Measurements from ENCODE around the gene CYP39A1. TPM values are rescaled to one million over a fixed set of nuclear protein-coding genes. Genes with fewer than 3 reads are reported as not detected.

Gene CYP39A1
- total RNA-seq, 1 donor: 0.63 TPM

GRCh38 chr6:46583081-46583480, 69.5 kb downstream of the CYP39A1 start:
- TF ChIP-seq, protein P1, sequence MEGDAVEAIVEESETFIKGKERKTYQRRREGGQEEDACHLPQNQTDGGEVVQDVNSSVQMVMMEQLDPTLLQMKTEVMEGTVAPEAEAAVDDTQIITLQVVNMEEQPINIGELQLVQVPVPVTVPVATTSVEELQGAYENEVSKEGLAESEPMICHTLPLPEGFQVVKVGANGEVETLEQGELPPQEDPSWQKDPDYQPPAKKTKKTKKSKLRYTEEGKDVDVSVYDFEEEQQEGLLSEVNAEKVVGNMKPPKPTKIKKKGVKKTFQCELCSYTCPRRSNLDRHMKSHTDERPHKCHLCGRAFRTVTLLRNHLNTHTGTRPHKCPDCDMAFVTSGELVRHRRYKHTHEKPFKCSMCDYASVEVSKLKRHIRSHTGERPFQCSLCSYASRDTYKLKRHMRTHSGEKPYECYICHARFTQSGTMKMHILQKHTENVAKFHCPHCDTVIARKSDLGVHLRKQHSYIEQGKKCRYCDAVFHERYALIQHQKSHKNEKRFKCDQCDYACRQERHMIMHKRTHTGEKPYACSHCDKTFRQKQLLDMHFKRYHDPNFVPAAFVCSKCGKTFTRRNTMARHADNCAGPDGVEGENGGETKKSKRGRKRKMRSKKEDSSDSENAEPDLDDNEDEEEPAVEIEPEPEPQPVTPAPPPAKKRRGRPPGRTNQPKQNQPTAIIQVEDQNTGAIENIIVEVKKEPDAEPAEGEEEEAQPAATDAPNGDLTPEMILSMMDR (IDR thresholded peaks at IDR 0.05; ENCODE audit: insufficient read depth, low read length): no peak
- DNase-seq (ENCODE audit: low read depth): peak; percentile 3
- no peak overlapping the region for H3K4me3 ChIP-seq (ENCODE audit: low read depth, low read length)

GRCh38 chr6:46581459-46582177, 71.0 kb downstream of the CYP39A1 start:
- TF ChIP-seq, protein P1 (IDR thresholded peaks at IDR 0.05; ENCODE audit: insufficient read depth, low read length): no peak
- no peak overlapping the region for H3K4me3 ChIP-seq (ENCODE audit: low read depth, low read length)
- no peak for DNase-seq (ENCODE audit: low read depth)

- no peak for DNase-seq (ENCODE audit: low read depth)
- TF ChIP-seq, protein P1 (IDR thresholded peaks at IDR 0.05; ENCODE audit: insufficient read depth, low read length): no peak
- no peak overlapping the region for H3K4me3 ChIP-seq (ENCODE audit: low read depth, low read length)
Measured at GRCh38 chr6:46575530-46575929, 77.1 kb downstream of the CYP39A1 start.

GRCh38 chr6:46573140-46573539, 79.5 kb downstream of the CYP39A1 start:
- no peak for DNase-seq (ENCODE audit: low read depth)
- TF ChIP-seq, protein P1 (IDR thresholded peaks at IDR 0.05; ENCODE audit: insufficient read depth, low read length): no peak
- H3K4me3 ChIP-seq (ENCODE audit: low read depth, low read length): no peak overlapping the region

- TF ChIP-seq, protein P1 (IDR thresholded peaks at IDR 0.05; ENCODE audit: insufficient read depth, low read length): no peak
- DNase-seq (ENCODE audit: low read depth): no peak
- H3K4me3 ChIP-seq (ENCODE audit: low read depth, low read length): no peak overlapping the region
Measured at GRCh38 chr6:46565531-46565930, 87.1 kb downstream of the CYP39A1 start.

DNA sequence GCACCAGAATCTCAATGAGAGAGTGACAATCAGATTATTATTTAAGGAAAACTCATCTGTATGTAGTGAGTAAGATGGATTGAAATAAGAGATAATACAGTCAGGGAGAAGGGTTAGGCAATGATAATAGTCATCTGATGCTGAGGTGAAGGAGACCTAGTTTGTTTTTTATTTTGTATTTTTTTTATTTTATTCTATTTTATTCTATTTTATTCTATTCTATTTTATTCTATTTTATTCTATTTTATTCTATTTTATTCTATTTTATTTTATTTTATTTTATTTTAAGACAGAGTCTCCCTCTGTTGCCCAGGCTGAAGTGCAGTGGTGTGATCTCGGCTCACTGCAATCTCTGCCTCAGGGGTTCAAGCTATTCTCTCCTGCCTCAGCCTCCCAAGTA, 88.7 kb downstream of the CYP39A1 start:
- H3K4me3 ChIP-seq (ENCODE audit: low read depth, low read length): no peak overlapping the region
- TF ChIP-seq, protein P1 (IDR thresholded peaks at IDR 0.05; ENCODE audit: insufficient read depth, low read length): no peak
- no peak for DNase-seq (ENCODE audit: low read depth)

GRCh38 chr6:46556053-46556452, 96.6 kb downstream of the CYP39A1 start:
- H3K4me3 ChIP-seq (ENCODE audit: low read depth, low read length): no peak overlapping the region
- TF ChIP-seq, protein P1 (IDR thresholded peaks at IDR 0.05; ENCODE audit: insufficient read depth, low read length): no peak

More at GRCh38 chr6:46556053-46556452, 96.6 kb downstream of the CYP39A1 start:
- no peak for DNase-seq (ENCODE audit: low read depth)
